ENCODE results near the gene PCSK9. TPM values are rescaled to one million over a fixed set of nuclear protein-coding genes. Genes with fewer than 3 reads are reported as not detected.

The PCSK9 gene
- total and polyA plus RNA-seq, 9 of the 15 experiments (the other 6 are each of a cell fraction or from before 2014, with no cell fraction given): 3.2 to 58.6 (median 24.7) TPM

DNA sequence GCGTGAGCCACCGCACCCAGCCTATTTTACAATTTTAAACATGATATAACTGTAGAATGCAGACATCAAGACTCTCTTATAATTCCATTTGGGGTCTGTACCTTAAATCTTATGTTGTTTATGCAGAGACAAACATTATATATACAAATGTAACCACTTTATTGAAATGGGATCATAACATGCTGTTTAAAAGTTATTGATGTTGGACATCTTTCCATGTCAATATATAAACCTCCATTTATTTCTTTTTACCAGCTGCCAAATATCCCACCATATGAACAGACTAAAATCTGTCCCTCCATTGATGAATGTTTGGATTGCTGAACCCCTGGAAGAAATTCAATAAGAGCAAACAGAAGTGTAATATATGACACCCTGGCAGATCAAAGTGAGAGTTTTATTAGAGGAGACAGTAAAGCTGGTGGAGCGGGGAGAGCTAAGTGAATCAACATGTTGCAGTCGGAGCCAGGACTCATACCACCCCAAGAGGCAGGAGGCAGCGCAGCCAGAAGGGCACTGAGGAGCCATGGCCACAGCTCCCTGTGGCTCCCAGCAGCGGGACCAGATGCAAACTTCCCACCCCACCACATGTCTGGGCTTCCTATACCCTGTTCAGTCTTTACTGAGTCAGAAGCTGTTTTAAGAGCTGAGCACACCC lies 4.7 kb upstream of the PCSK9 start:
- intact Hi-C loops (cut with micrococcal nuclease): no loop called here
- H4K20me1 ChIP-seq (replicated peaks; ENCODE audit: control insufficient read depth, insufficient read depth, low read length): no peaks in the 10 kb centered on the region
- peaks cover 18 to 29% of the 10 kb centered on the region in 2 experiments for H3K4me1 ChIP-seq (replicated peaks in 1 of 2; ENCODE audit: control insufficient read depth in 2 of 2, insufficient read depth in 2 of 2, low read length in 2 of 2)
- no peak for ATAC-seq
- H3K27ac ChIP-seq (ENCODE audit: extremely low read depth, low read depth, low read length): no peak overlapping the region
- H2AFZ ChIP-seq (ENCODE audit: low read depth, low read length): no peak overlapping the region
- CTCF ChIA-PET (ENCODE audit: low intra/inter-chr PET ratio): no interaction called here
- no peak overlapping the region for H3K9ac ChIP-seq (ENCODE audit: insufficient read depth in 1 of 2, low read depth in 2 of 2, low read length in 2 of 2)
- in situ Hi-C loops (cut with MboI): no loop called here
- H3K9me3 ChIP-seq (replicated peaks; ENCODE audit: control insufficient read depth, insufficient read depth, low read depth, low read length): no peaks in the 10 kb centered on the region
- peaks cover 7% of the 10 kb centered on the region for H3K79me2 ChIP-seq (ENCODE audit: control insufficient read depth, insufficient read depth, low read length)
- no peak for DNase-seq (ENCODE audit: extremely low read depth in 1 of 4, low spot score in 3 of 4)
- H3K4me3 ChIP-seq: no peak overlapping the region
- no peak for TF ChIP-seq ZNF134 (CRISPR knock-in tag; conservative IDR thresholded peaks at IDR 0.05)
- TF ChIP-seq EHMT2 (IDR thresholded peaks at IDR 0.05): no peak
- TF ChIP-seq RFX1 (IDR thresholded peaks at IDR 0.05): no peak
- TF ChIP-seq POLR2B (IDR thresholded peaks at IDR 0.05; ENCODE audit: low read depth, partially characterized antibody): no peak
- no peak for TF ChIP-seq POLR2AphosphoS5 (IDR thresholded peaks at IDR 0.05; ENCODE audit: control insufficient read depth, insufficient read depth, low read depth, low read length)
- TF ChIP-seq, protein P1, sequence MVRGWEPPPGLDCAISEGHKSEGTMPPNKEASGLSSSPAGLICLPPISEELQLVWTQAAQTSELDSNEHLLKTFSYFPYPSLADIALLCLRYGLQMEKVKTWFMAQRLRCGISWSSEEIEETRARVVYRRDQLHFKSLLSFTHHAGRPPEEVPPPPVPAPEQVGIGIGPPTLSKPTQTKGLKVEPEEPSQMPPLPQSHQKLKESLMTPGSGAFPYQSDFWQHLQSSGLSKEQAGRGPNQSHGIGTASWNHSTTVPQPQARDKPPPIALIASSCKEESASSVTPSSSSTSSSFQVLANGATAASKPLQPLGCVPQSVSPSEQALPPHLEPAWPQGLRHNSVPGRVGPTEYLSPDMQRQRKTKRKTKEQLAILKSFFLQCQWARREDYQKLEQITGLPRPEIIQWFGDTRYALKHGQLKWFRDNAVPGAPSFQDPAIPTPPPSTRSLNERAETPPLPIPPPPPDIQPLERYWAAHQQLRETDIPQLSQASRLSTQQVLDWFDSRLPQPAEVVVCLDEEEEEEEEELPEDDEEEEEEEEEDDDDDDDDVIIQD (CRISPR knock-in tag; IDR thresholded peaks at IDR 0.05): no peak
- no peak for TF ChIP-seq TAF9B (IDR thresholded peaks at IDR 0.05; ENCODE audit: partially characterized antibody)
- TF ChIP-seq, protein P2, sequence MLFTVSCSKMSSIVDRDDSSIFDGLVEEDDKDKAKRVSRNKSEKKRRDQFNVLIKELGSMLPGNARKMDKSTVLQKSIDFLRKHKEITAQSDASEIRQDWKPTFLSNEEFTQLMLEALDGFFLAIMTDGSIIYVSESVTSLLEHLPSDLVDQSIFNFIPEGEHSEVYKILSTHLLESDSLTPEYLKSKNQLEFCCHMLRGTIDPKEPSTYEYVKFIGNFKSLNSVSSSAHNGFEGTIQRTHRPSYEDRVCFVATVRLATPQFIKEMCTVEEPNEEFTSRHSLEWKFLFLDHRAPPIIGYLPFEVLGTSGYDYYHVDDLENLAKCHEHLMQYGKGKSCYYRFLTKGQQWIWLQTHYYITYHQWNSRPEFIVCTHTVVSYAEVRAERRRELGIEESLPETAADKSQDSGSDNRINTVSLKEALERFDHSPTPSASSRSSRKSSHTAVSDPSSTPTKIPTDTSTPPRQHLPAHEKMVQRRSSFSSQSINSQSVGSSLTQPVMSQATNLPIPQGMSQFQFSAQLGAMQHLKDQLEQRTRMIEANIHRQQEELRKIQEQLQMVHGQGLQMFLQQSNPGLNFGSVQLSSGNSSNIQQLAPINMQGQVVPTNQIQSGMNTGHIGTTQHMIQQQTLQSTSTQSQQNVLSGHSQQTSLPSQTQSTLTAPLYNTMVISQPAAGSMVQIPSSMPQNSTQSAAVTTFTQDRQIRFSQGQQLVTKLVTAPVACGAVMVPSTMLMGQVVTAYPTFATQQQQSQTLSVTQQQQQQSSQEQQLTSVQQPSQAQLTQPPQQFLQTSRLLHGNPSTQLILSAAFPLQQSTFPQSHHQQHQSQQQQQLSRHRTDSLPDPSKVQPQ (CRISPR knock-in tag; IDR thresholded peaks at IDR 0.05; ENCODE audit: borderline replicate concordance): no peak
- no peak for TF ChIP-seq BRD4 (IDR thresholded peaks at IDR 0.05)
- no peak for TF ChIP-seq CBFA2T2 (conservative IDR thresholded peaks at IDR 0.05)
- TF ChIP-seq KLF1 (tag; IDR thresholded peaks at IDR 0.05): no peak
- TF ChIP-seq KDM4B (IDR thresholded peaks at IDR 0.05; ENCODE audit: borderline replicate concordance in 2 of 2, low read depth in 1 of 2): no peak
- no peak for TF ChIP-seq FIP1L1 (IDR thresholded peaks at IDR 0.05; ENCODE audit: low read depth, low read length, poor library complexity, severe bottlenecking)
- TF ChIP-seq PRPF4 (IDR thresholded peaks at IDR 0.05; ENCODE audit: insufficient read depth, low read depth, low read length, poor library complexity, severe bottlenecking): no peak
- no peak overlapping the region for H3K4me2 ChIP-seq (ENCODE audit: insufficient read depth, low read length)
- no TSS peak for BruUV-seq (replicated peaks)
- FAIRE-seq: no peak
- no peaks in the 10 kb centered on the region for H3K36me3 ChIP-seq (ENCODE audit: control insufficient read depth, insufficient read depth, low read length)
- WGBS (ENCODE audit: insufficient coverage, low coverage, missing lambda C conversion rate): 66% methylated on average over 6 of the region's 6 CpGs
- POLR2A ChIA-PET: interaction anchor here (0.6 kb wide), 1 partner anchor 627 kb away, joined by 3 read pairs; no protein-coding TSS in a partner anchor
- H3K9me1 ChIP-seq (ENCODE audit: control insufficient read depth, insufficient read depth, low read length): no peaks in the 10 kb centered on the region
- no peaks in the 10 kb centered on the region for H3K27me3 ChIP-seq (ENCODE audit: control insufficient read depth in 2 of 2, insufficient read depth in 2 of 2, low read length in 2 of 2)
